NCI-H526 (cell line): ENCODE measurements around the gene IL17D.
"Not testable (repeated sequence)": the region's sequence is repeated elsewhere in the genome, so short reads cannot be mapped to it uniquely, and the experiment has no call there.

Source experiments
- DNase-seq, 2 experiments: peaks; one replicate each; lab custom pipeline; 2025; lab: John Stamatoyannopoulos, UW

Gene IL17D, protein sequence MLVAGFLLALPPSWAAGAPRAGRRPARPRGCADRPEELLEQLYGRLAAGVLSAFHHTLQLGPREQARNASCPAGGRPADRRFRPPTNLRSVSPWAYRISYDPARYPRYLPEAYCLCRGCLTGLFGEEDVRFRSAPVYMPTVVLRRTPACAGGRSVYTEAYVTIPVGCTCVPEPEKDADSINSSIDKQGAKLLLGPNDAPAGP

DNA sequence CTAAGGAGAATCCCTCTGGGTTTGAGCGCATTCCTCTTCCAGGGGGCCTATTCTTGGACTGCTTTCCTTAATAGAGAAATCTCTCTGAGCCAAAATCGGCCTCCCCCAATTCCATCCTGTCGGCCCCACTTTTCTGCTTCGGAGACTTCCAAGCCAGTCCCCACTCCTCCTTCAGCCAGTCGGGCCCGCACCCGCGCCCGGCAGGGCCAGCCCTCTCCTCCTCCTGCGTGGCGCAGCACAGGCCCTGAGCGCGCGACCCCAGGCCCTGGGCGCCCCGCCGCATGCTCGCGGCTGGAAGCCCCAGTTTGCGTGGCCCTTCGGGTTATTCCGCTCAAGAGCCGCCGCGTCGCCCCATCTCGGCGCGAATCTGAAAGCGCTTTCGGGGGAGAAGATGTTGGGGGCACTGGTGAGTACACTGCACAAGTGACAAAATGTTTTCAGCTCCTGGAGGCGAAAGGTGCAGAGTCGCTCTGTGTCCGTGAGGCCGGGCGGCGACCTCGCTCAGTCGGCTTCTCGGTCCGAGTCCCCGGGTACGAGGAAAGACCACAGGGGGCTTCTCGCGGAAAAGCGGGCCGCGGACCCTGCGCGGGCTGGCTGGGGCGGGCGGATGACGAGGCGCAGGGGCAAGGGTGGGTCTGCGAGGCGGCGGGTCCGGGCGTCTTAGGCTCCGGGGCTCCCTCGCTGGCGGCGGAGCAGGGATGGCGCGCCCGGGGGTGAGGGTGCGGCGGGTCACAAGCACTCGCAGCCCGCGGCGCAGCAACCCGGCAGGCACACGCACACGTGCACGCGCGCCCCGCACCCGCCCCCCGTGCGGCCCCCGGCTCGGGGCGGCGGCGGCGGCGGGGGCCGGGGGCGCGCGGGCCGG lies at the start of gene IL17D:
Gene IL17D, plus strand, starts transcription at position 785 of the 865 bp plus-strand sequence. CDS start 303 bp downstream, outside the sequence.
- DNase-seq: peak in 1 of 2 experiments; percentile 77

DNA sequence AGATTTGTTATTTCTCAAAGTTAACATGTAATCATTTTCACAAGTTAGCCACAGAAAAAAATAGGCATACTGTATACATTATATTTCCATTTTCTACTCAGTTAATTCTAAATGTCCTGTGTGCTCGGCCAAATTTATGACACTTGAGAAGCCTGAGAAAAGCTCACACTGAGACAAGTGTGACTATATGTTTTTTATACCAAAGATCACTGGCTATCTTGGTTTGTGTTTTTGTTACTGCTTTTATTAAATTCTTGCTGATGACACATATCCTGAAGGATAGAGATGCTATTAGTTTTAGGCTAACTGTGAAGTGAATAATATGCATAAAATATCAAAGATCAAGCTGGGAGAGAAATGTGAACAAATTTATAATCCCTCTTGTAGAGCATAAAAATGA lies 49.3 kb upstream of the IL17D start:
- DNase-seq: no peak

GRCh38 chr13:20658451-20659040 lies 45.0 kb upstream of the IL17D start:
- DNase-seq: no peak

GRCh38 chr13:20664351-20664750 lies 39.1 kb upstream of the IL17D start:
- DNase-seq: no peak

DNA sequence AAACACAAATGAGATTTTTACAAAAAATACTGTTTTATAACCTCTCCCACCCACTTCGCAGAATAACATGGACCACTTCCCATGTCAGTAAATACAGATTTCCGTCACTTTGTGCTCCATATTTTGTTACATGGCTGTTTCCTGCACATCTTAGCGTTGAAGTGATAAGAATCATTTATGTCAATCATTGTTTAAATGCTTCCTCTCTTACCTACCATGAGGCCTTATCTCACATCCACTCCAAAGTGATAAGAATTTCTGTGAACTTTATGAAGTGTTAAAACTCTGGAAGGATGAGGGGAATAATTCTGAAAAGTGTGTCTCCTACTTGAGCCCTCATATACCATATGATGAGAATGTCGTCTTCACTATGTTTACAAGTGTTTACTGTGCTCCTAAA lies 36.6 kb upstream of the IL17D start:
- no peak for DNase-seq

DNA sequence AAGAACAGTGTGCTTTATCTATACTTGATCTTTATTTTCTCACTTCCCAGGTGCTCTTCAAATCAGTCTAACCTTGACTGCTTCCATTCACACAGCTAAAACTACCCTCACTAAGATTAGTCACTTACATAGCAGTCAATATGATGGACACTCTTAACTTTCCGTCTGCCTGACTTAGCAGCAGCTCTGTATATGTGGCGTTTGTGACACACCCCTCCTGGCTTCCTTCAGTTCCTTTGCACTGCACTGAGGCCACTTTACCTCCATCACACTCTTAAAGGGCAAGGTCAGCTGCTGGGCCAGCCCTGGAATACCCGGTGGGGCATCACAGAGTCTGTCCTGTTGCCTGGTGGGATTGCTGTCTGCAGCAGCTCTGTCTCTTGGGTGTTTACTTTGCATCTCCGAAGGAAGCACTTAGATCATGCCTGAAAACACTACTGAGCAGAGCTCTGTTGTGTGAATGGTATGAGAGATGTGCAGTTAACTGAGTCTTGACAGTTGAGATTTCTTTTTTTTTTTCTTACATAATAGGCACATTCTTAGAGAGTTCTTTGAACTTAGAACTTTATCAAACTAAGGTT lies 35.6 kb upstream of the IL17D start:
- no peak for DNase-seq

DNA sequence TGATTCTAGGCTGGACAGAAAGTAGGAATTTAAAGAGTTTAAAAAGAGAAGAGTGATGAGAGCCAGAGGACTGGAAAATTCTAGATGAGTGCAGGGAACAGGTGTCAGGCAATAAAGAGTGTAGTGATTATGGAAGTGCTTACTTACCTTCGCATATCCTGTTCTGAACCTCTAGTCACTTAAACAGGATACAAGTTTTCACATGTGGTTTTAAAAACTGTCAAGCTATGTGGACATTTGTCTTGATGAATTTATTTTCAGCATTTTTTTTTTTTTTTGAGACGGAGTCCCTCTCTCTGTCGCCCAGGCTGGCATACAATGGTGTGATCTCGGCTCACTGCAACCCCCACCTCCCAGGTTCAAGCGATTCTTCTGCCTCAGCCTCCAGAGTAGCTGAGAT lies 34.3 kb upstream of the IL17D start:
- DNase-seq: no peak

- no peak for DNase-seq
Measured at GRCh38 chr13:20671789-20672188, 31.7 kb upstream of the IL17D start.

GRCh38 chr13:20672772-20673171 lies 30.7 kb upstream of the IL17D start:
- DNase-seq: no peak

- no peak for DNase-seq
Measured at GRCh38 chr13:20673715-20674114, 29.8 kb upstream of the IL17D start.

- no peak for DNase-seq
Measured at GRCh38 chr13:20676213-20676612, 27.3 kb upstream of the IL17D start.

GRCh38 chr13:20678606-20679005 lies 24.9 kb upstream of the IL17D start:
- not testable (repeated sequence) for DNase-seq

DNA sequence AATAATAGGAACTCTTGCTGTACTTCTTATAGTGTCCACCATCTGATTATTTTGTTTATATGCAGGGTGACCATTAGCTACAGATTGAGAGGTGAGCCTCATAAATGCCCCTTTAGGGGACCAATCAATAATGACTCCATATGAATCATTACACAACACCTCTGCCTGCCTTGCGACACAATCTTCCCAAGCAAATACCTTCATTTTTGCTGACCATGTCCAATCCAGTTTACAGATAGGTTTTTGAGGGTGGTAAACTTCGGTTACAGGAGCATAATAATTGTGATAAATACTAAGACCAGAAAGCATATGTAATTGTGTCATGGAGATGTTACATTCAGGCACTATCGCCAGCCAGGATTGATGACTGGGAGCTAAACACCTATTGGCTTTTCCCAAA lies 23.6 kb upstream of the IL17D start:
- DNase-seq: no peak

- DNase-seq: no peak
Measured at GRCh38 chr13:20680416-20681080, 23.0 kb upstream of the IL17D start.

GRCh38 chr13:20681481-20681880 lies 22.0 kb upstream of the IL17D start:
- not testable (repeated sequence) for DNase-seq

- no peak for DNase-seq
Measured at GRCh38 chr13:20682061-20682460, 21.4 kb upstream of the IL17D start.

DNA sequence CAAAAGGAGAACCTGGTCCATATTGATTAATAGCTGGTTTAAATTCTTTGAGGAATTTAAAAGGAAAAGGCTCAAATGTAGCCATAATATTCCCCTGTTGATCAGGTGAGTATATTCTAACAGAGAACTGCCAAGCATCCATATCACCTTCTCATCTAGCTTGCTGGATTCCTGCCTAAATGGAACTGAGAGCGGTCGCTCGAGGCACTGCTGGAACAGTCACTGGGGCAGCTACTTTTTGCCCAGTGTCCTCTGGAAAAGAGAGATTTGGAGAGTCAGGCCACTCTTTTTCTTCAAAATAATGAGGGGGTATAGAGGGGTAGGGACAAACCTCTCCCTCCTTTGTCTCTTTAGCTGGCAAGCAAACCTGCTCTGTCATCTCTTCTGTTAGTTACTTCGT lies 19.5 kb upstream of the IL17D start:
- no peak for DNase-seq

DNA sequence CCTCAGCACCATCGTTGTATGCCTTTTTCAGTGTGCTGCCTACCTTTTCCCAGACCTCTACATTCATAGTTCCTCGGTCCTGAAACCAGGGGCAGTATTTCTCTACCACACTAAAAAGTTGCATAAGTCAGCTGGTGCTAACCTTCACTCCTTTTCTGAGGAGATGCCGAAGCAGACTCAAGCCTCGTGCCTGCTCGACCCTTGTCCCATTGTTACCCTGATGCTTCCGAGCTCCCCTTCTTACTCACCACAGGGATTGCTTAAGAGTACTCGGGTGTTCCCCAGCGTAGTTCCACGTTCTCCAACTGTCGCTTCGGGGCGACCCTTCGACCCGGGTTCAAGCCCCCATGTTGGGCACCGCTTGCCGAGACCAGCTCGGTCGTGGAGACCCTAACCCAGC lies 19.0 kb upstream of the IL17D start:
- DNase-seq: no peak

GRCh38 chr13:20685092-20685491 lies 18.4 kb upstream of the IL17D start:
- DNase-seq: no peak

DNA sequence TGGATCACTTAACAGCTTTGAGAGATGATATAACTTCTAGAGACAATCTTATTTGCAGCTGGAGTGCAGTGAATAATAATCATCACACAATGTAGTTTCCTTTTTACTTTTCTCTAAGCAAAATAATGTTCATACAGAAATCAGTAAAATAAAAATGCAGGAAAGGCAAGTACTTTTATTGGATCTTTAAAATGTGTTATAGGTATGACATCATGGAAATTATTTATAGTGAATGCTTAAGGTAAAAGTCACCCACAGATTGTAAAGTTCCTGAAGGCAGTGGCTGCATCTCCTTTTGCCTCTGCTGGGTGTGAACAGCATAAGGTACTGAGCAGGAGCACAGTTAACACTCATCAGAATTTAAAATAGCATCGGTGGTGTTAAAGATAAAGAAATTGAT lies 17.3 kb upstream of the IL17D start:
- no peak for DNase-seq

GRCh38 chr13:20686863-20687579 lies 16.5 kb upstream of the IL17D start:
- DNase-seq: no peak

GRCh38 chr13:20689291-20689690 lies 14.2 kb upstream of the IL17D start:
- DNase-seq: no peak
